GM18907 (cell line): ENCODE results near the gene ANAPC10.

Experiments used
- ATAC-seq: cut with Tn5 transposase; IDR thresholded peaks from one replicate; pipeline ENCODE4 v1.9.1; 2021; ENCODE audit warnings: mild to moderate bottlenecking, moderate library complexity; ENCODE audit not compliant: unreplicated experiment

ANAPC10 gene

GRCh38 chr4:145097821-145098674 lies at the start of gene ANAPC10, which contains the start of gene ABCE1:
Gene ANAPC10 (minus strand): TSS chr4:145098196. CDS start chr4:145096099, 2,097 bp downstream.
Gene ABCE1 (plus strand): TSS chr4:145098311. CDS start chr4:145104413, 6,102 bp downstream.
- peak; percentile 84 for ATAC-seq

- ATAC-seq: peak; percentile 23
Measured at GRCh38 chr4:145136219-145136618, 38.2 kb upstream of the ANAPC10 start.

GRCh38 chr4:145132511-145133098 lies 34.6 kb upstream of the ANAPC10 start:
- peak; percentile 86 for ATAC-seq

GRCh38 chr4:145131848-145132247 lies 33.9 kb upstream of the ANAPC10 start:
- ATAC-seq: no peak

- ATAC-seq: no peak
Measured at GRCh38 chr4:145130788-145131399, 32.9 kb upstream of the ANAPC10 start.

- no peak for ATAC-seq
Measured at GRCh38 chr4:145130130-145130529, 32.1 kb upstream of the ANAPC10 start.

GRCh38 chr4:145125396-145125795 lies 27.4 kb upstream of the ANAPC10 start:
- no peak for ATAC-seq

GRCh38 chr4:145108128-145108527 lies 10.1 kb upstream of the ANAPC10 start:
- ATAC-seq: no peak

GRCh38 chr4:145107126-145107525 lies 9.1 kb upstream of the ANAPC10 start:
- no peak for ATAC-seq

GRCh38 chr4:145103496-145103895 lies 5.5 kb upstream of the ANAPC10 start:
- no peak for ATAC-seq

- no peak for ATAC-seq
Measured at GRCh38 chr4:145102619-145103018, 4.6 kb upstream of the ANAPC10 start.

GRCh38 chr4:145101091-145101490 lies 3.1 kb upstream of the ANAPC10 start:
- ATAC-seq: no peak

- ATAC-seq: no peak
Measured at GRCh38 chr4:145099653-145100052, 1.7 kb upstream of the ANAPC10 start.

- peak; percentile 22 for ATAC-seq
Measured at GRCh38 chr4:145098675-145099037, 660 bp upstream of the ANAPC10 start.

- peak; percentile 3 for ATAC-seq
Measured at GRCh38 chr4:145097331-145097820, 620 bp downstream of the ANAPC10 start.

GRCh38 chr4:145093638-145094037 lies 4.4 kb downstream of the ANAPC10 start:
- ATAC-seq: no peak

- no peak for ATAC-seq
Measured at GRCh38 chr4:145090380-145090779, 7.6 kb downstream of the ANAPC10 start.

- ATAC-seq: no peak
Measured at GRCh38 chr4:145083891-145084605, 13.9 kb downstream of the ANAPC10 start.

- ATAC-seq: no peak
Measured at GRCh38 chr4:145081756-145082155, 16.2 kb downstream of the ANAPC10 start.

GRCh38 chr4:145076469-145076855 lies 21.5 kb downstream of the ANAPC10 start:
- no peak for ATAC-seq
